ENCODE data around the gene HHAT.

DNA sequence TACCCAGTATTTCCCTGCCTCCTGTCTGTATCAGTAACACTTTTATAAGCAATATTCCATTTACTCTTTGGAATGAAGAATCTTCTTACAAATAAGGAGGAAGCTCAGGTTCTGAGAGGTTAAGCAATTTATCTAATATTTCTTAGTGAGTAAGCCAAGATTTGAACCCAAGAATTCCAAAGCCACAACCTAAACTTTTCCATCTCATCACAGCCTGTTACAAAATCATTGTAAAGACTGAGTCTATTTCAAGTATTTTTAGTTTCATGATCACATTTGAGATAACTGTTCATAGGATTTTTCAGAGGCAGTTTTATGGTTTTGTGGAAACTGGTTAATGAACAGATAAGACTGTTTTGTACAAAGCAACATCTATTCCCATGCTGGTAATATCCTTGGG is 29.8 kb upstream of the HHAT start:
- TF ChIP-seq, protein P1, sequence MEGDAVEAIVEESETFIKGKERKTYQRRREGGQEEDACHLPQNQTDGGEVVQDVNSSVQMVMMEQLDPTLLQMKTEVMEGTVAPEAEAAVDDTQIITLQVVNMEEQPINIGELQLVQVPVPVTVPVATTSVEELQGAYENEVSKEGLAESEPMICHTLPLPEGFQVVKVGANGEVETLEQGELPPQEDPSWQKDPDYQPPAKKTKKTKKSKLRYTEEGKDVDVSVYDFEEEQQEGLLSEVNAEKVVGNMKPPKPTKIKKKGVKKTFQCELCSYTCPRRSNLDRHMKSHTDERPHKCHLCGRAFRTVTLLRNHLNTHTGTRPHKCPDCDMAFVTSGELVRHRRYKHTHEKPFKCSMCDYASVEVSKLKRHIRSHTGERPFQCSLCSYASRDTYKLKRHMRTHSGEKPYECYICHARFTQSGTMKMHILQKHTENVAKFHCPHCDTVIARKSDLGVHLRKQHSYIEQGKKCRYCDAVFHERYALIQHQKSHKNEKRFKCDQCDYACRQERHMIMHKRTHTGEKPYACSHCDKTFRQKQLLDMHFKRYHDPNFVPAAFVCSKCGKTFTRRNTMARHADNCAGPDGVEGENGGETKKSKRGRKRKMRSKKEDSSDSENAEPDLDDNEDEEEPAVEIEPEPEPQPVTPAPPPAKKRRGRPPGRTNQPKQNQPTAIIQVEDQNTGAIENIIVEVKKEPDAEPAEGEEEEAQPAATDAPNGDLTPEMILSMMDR (conservative IDR thresholded peaks at IDR 0.05; ENCODE audit: low read length) = no peak
- TF ChIP-seq EZH2phosphoT487 (IDR thresholded peaks at IDR 0.05; ENCODE audit: borderline replicate concordance, low read depth, low read length) = no peak
